Adipocyte (in vitro differentiated cells): ENCODE results near the gene SH3TC1.

ENCODE experiments used
- DNase-seq: peaks from one replicate; pipeline ENCODE4 v3.0.0-alpha.2; 2015; ENCODE audit warnings: low read depth
- H3K27me3 ChIP-seq: replicated peaks from 2 replicates; pipeline ENCODE4 v1.7.0; 2013; ENCODE audit warnings: mild to moderate bottlenecking, low read length, moderate library complexity; ENCODE audit not compliant: control insufficient read depth, insufficient read depth
- H3K36me3 ChIP-seq: 2 replicates; pipeline ENCODE4 v1.7.0; 2013; ENCODE audit warnings: low read length, mild to moderate bottlenecking, moderate library complexity; ENCODE audit not compliant: control insufficient read depth, insufficient read depth, severe bottlenecking
- H3K4me1 ChIP-seq: 2 replicates; pipeline ENCODE4 v1.7.0; 2013; ENCODE audit warnings: mild to moderate bottlenecking, low read length, moderate library complexity; ENCODE audit not compliant: control insufficient read depth, insufficient read depth
- H3K4me3 ChIP-seq: 2 replicates; pipeline ENCODE4 v1.7.0; 2013; ENCODE audit warnings: mild to moderate bottlenecking, low read length, moderate library complexity
- H3K9ac ChIP-seq: 2 replicates; pipeline ENCODE4 v1.7.0; 2013; ENCODE audit warnings: mild to moderate bottlenecking, low read length, moderate library complexity
- H3K9me3 ChIP-seq: 2 replicates; pipeline ENCODE4 v1.7.0; 2013; ENCODE audit warnings: mild to moderate bottlenecking, low read length, moderate library complexity; ENCODE audit not compliant: control insufficient read depth

SH3TC1 gene

GRCh38 chr4:8264106-8264505 lies 65.0 kb downstream of the SH3TC1 start:
- H3K4me1 ChIP-seq = peaks cover 28% of the 10 kb centered on the region
- no peaks in the 10 kb centered on the region for H3K27me3 ChIP-seq
- DNase-seq = no peak
- H3K4me3 ChIP-seq = no peak overlapping the region
- H3K9ac ChIP-seq = no peak overlapping the region
- H3K36me3 ChIP-seq = no peaks in the 10 kb centered on the region
- no peaks in the 10 kb centered on the region for H3K9me3 ChIP-seq

DNA sequence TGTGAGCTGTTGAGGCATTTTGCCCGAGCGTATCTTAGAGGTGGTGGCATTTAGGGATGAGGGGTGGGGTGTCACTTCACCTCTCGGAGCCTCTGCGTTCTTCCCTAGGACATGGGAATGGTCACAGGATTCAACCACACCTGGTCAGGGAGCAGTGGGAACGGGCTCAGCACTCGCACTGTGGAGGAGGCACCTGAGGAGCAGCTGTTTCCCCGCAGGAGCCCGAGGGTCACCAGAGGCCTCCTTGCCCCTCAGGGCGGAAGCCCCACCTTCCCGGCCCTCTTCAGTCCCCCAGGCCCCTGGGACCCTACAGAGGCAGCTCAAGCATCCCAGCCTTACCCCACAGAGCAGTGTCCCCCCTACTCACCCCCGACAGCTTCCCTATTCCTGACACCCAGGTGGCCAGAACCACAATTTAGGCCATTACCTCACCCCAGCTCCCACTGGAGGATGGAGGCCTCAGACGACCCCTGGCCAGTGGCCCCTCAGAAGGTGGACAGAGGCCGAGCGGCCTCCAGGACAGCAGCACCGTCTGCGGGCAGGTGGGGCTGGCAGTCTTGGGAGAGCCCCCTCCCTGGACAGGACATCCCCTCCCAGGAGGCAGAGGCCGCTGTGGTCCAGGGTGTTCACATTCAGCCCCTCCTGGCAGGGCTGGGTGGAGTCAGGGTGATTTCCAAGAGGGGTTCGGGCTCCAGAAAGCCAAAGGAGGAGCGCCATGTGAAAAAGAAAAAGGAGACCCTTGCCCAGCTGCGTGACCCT lies 66.3 kb downstream of the SH3TC1 start:
- no peak for DNase-seq
- H3K36me3 ChIP-seq = no peaks in the 10 kb centered on the region
- no peaks in the 10 kb centered on the region for H3K27me3 ChIP-seq
- no peaks in the 10 kb centered on the region for H3K9me3 ChIP-seq
- H3K4me1 ChIP-seq = peaks cover 32% of the 10 kb centered on the region
- H3K4me3 ChIP-seq = no peak overlapping the region
- H3K9ac ChIP-seq = no peak overlapping the region

GRCh38 chr4:8266088-8266487 lies 67.0 kb downstream of the SH3TC1 start:
- Histone ChIP-seq H3K4me3 (no peak overlapping the region), H3K27me3 (no peaks in the 10 kb centered on the region), H3K4me1 (peaks cover 32% of the 10 kb centered on the region), H3K9ac (no peak overlapping the region), H3K36me3 (no peaks in the 10 kb centered on the region), H3K9me3 (no peaks in the 10 kb centered on the region)
- DNase-seq = no peak

DNA sequence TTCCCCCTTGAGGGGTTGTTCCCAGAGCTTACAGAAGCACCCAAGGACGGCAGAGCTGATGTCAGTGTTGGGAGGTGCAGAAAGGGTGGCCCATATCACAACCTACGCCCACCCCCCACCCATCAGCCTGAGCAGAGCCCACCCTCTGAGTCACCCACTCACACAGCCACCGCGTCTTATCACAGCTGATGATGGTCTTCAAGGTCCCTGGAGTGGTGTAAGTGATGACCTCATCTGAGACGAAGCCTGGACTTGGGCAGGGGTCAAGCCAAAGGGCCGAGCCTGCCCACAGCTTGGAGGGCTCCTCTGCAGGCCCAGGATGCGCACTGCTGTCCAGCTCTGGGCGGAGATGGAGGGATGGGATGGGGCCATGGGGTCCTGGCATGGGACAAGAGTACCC lies 67.4 kb downstream of the SH3TC1 start:
- no peak for DNase-seq
- H3K9me3 ChIP-seq = no peaks in the 10 kb centered on the region
- no peaks in the 10 kb centered on the region for H3K36me3 ChIP-seq
- no peak overlapping the region for H3K4me3 ChIP-seq
- peaks cover 35% of the 10 kb centered on the region for H3K4me1 ChIP-seq
- no peaks in the 10 kb centered on the region for H3K27me3 ChIP-seq
- peak overlapping the region; percentile 30 for H3K9ac ChIP-seq

DNA sequence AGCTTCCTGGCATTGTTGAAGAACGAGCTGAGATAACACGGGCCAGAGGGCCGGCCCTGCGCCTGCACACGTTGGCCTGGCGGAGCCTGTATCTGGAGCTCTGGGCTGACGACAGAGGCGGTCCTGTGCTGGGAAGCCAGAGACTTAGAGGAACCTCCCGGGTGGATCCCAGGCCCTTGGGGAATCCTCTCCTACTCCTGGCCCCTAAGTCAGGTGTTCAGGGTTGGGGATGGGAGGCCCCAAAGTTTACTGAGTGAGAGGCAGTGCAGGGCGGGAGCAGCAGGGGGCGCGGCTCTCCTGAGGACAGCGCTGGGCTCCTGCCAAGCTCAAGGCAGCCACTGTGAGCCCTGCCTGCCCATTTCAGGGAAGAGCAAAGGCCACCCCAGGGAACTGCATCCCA lies 68.0 kb downstream of the SH3TC1 start:
- Histone ChIP-seq H3K4me3 (no peak overlapping the region), H3K36me3 (no peaks in the 10 kb centered on the region), H3K9ac (no peak overlapping the region), H3K4me1 (peaks cover 41% of the 10 kb centered on the region), H3K9me3 (no peaks in the 10 kb centered on the region), H3K27me3 (no peaks in the 10 kb centered on the region)
- DNase-seq = peak; percentile 12

GRCh38 chr4:8268211-8268610 lies 69.1 kb downstream of the SH3TC1 start:
- Histone ChIP-seq H3K4me3 (no peak overlapping the region), H3K9me3 (no peaks in the 10 kb centered on the region), H3K36me3 (no peaks in the 10 kb centered on the region), H3K9ac (no peak overlapping the region), H3K27me3 (no peaks in the 10 kb centered on the region), H3K4me1 (peaks cover 49% of the 10 kb centered on the region)
- DNase-seq = no peak

GRCh38 chr4:8268901-8269534 lies 69.9 kb downstream of the SH3TC1 start:
- H3K36me3 ChIP-seq = no peaks in the 10 kb centered on the region
- H3K4me3 ChIP-seq = peak overlapping the region; percentile 80
- H3K27me3 ChIP-seq = no peaks in the 10 kb centered on the region
- peak overlapping the region; percentile 84 for H3K9ac ChIP-seq
- no peak for DNase-seq
- peaks cover 49% of the 10 kb centered on the region for H3K4me1 ChIP-seq
- H3K9me3 ChIP-seq = no peaks in the 10 kb centered on the region

DNA sequence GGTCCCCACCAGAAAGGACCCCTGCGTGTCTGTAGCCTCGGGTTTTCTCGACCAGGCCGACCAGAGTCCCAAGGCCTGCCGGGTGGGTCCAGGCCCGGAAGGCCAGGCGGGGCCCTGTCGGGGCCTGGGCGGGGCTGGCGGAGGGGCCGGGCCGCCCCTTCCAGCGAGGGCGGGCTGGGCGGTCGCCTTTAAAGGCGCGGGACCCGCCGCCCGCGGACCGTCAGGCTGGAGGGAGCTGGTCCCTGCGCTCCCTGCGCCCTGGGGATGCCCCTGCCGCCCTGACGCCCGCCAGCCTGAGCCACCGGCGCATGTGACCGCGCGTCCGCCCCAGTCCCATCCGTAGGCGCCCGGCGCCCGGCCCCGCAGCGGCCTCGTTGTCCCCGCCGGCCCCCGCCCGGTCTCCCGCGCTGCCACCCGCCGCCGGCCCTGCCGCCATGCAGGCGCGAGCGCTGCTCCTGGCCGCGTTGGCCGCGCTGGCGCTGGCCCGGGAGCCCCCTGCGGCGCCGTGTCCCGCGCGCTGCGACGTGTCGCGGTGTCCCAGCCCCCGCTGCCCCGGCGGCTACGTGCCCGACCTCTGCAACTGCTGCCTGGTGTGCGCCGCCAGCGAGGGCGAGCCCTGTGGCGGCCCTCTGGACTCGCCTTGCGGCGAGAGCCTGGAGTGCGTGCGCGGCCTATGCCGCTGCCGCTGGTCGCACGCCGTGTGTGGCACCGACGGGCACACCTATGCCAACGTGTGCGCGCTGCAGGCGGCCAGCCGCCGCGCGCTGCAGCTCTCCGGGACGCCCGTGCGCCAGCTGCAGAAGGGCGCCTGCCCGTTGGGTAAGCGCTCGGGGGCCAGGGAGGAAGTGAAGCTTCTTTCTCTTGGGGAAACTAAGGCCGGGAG lies 70.7 kb downstream of the SH3TC1 start, which contains the start of gene HTRA3:
Gene HTRA3 (plus strand): TSS at position 220 of the 883 bp plus-strand sequence. CDS start 215 bp downstream, at position 435.
- Histone ChIP-seq H3K9me3 (no peaks in the 10 kb centered on the region), H3K4me1 (peaks cover 54% of the 10 kb centered on the region), H3K36me3 (no peaks in the 10 kb centered on the region), H3K27me3 (no peaks in the 10 kb centered on the region), H3K4me3 (peak within 1 kb of the TSS; percentile 80), H3K9ac (peak within 1 kb of the TSS; percentile 84)
- peak; percentile 37 for DNase-seq

DNA sequence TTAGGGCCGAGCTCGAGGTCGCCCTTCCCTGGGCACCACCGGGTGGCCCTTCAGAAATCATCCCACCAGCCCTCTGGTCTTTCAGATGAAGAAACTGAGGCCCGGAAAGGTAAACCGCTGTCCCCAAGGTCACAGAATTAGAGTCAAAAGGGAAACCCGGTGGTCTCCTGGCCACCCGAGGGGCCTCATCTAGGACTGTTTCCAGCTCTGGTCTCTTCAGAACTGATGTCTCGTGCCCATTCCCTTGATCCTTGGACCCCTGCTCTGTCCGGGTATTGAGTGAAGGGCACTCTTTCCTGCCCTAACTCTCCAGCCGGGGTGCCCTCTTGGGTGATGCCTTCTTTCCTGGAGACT lies 71.3 kb downstream of the SH3TC1 start:
- H3K4me3 ChIP-seq = peak overlapping the region; percentile 80
- peaks cover 60% of the 10 kb centered on the region for H3K4me1 ChIP-seq
- no peaks in the 10 kb centered on the region for H3K27me3 ChIP-seq
- H3K9ac ChIP-seq = peak overlapping the region; percentile 84
- no peaks in the 10 kb centered on the region for H3K9me3 ChIP-seq
- no peaks in the 10 kb centered on the region for H3K36me3 ChIP-seq
- no peak for DNase-seq

- H3K4me3 ChIP-seq = peak overlapping the region; percentile 80
- H3K27me3 ChIP-seq = no peaks in the 10 kb centered on the region
These were observed 72.1 kb downstream of the SH3TC1 start for GRCh38 chr4:8270912-8271815.

More at GRCh38 chr4:8270912-8271815, 72.1 kb downstream of the SH3TC1 start:
- no peak for DNase-seq
- H3K4me1 ChIP-seq = peaks cover 68% of the 10 kb centered on the region
- H3K9me3 ChIP-seq = no peaks in the 10 kb centered on the region
- peak overlapping the region; percentile 84 for H3K9ac ChIP-seq
- no peaks in the 10 kb centered on the region for H3K36me3 ChIP-seq
